ENCODE measurements around the gene ATG16L2.
"Not testable (repeated sequence)": the region's sequence is repeated elsewhere in the genome, so short reads cannot be mapped to it uniquely, and the experiment has no call there.

Gene ATG16L2

DNA sequence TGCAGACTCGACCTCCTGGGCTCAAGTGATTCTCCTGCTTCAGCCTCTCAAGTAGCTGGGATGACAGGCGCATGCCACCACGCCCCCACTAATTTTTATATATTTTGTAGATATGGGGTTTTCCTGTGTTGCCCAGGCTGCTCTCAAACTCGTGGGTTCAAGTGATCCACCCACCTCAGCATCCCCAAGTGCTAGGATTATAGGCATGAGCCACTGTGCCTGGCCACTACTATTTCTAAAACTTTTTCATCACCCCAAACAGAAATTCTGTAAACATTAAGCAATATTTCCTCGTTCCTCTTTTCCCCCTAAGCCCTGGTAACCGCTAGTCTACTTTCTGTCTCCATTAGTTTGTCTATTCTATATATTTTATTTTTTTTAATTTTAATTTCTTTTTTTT is 9.0 kb upstream of the ATG16L2 start:
- DNase-seq: no peak

DNA sequence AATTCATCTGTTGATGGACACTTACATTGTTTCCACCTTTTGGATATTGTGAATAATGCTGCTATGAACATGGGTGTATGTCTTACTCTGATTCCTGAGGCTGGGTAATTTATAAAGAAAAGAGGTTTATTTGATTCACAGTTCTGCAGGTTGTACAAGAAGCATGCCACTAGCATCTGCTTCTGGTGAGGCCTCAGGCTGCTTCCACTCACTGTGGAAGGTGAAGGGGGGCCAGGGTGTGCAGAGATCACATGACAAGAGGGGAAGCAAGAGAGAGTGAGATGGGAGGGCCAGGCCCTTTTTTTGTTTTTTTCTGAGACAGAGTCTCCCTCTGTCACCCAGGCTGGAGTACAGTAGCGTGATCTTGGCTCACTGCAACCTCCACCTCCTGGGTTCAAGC is 7.8 kb upstream of the ATG16L2 start:
- not testable (repeated sequence) for DNase-seq

DNA sequence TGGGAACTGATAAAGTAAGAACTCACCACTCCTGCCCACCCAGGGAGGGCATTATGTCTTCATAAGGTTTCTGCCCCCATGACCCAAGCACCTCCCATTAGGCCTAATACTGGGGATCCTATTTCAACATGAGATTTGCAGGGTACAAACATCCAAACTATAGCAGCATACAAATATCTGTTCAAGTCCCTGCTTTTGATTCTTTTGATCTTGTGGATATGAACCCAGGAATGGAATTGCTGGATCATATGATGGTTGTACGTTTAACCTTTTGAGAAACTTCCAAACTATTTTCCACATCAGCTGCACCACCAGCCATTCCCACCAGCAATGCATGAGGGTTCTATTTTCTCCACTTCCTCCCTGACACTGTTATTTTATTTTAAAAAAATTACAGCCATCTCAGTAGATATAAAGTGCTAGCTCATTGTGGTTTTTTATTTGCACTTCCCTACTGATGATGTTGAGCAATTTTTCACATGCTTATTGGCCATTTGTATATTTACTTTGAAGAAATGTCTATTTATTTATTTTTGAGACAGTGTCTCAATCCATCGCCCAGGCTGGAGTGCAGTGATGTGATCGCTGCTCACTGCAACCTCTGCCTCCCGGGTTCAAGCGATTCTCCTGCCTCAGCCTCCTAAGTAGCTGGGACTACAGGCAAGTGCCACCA is 7.1 kb upstream of the ATG16L2 start:
- DNase-seq: no peak

DNA sequence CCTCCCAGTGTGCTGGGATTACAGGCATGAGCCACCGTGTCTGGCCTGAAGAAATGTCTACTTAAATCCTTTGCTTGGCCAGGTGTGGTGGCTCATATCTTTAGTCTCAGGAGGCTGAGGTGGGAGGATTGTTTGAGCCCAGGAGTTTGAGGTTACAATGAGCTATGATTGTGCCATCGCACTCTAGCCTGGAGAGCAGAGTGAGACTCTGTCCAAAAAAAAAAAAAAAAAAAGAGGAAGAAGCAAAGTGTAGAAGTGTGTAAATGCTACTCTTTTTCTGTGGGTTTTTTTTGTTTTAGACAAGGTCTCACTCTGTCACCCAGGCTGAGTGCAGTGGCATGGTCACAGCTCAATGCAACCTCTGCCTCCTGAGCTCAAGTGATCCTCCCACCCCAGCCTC is 6.4 kb upstream of the ATG16L2 start:
- no peak for DNase-seq

DNA sequence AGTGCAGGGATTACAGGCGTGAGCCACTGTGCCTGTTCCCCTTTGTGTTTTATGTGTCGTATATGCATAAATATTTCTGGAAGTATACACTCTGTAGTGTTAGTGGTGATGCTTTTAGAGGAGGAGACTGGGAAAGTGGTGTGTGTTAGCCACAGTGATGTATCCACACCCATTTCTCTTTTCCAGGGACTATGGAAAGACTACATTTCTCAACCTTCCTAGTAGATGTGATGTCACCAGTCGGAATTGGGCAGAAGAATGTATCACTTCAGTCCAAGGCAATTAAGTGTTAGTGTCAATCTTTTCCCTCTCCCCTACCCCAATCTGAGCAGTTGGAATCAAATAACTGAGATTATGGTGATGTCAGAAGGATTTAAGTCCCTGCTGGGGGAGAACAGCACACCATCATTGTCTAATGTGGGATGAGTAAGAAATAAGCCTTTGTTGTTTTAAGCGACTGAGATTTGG is 5.8 kb upstream of the ATG16L2 start:
- no peak for DNase-seq

DNA sequence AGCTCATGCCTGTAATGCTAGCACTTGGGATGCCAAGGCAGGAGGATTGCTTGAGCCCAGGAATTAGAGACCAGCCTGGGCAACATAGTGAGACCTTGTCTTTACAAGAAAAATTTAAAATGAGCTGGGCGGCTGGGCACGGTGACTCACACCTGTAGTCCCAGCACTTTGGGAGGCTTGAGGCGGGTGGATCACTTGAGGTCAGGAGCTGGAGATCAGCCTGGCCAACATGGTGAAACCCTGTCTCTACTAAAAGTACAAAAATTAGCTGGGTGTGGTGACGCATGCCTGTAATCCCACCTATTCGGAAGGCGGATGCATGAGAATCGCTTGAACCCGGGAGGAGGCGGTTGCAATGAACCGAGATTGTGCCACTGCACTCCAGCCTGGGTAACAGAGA is 2.5 kb upstream of the ATG16L2 start:
- DNase-seq: not testable (repeated sequence)

DNA sequence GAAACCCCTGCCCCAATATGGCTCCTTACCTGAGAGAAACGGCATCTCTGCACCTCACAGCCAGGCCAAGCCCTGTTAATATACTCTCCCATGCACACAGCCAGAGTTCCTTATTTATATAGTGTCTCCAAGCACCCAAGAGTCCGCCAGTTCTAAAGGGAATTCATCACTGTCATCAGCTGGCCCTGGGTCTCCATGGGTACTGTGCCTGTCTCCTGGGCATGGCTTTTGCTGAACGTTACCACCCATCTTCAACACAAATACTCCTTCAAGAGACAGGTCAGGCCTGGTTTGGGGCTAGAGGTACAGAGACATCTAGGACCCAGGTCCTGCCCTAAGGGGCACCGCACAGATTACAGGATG is 1.6 kb upstream of the ATG16L2 start:
- peak; percentile 84 for DNase-seq

DNA sequence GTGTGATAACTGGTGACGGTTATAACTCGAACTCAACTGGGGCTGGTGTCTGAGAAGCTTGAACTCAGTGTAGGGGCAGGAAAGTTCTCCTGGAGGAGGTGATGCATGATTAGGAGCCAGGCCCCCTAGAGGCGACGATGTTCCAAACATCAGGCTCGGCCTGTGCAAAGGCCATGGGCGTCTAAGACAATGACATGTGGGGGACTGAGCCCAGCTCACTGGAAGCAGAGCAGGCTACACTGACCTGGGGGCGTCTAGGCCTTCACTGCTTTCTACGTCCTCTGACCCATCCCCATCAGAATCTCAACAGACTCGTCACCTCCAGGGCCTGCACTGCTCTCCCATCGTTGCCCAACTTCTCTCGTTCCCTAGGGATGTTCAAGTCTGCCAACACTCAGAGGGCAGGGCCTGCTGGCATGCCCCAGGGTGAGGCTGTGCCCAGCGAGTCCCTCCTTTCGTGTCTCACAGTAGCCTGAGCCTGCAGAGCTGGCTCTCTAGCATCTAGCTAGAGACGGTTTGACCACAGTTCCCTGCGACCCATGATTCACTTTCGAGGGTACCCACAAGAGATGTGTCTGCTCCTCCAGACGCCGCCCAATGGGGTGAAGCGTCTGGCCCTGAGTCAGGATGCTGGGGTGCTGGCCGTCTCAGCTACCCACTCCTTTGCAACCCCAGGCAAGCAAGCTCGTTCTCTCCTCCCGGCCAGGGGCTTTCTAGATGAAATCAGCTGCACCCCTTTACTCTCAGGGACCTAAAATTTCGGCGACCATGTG is 1.1 kb upstream of the ATG16L2 start:
- peak; percentile 57 for DNase-seq

DNA sequence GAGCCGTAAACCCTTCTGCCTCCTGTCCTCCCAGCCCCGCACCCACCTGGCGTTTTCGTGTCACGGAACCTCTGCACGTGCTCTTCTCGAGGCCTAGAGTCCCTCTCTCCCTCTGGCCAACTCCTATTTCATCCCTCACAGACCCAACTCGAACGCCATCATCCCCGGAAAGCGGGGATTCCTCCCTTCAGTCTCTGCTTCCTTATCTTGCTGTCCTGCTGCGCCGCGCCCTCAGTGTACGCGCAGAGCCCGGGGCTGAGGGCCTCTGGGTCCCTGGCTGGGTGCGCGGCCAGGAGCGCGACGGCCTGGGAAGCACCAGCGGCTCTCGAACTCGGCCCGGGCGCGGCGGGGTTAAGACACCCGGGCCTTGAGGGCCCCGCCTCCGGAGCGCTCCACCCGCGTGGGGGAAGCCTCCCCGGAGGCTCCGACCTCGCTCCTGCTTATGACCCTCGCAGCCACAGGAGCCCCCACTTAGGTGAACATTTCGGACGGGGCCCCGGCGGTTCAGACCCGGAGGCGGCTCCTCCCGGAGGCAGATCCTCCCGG is 398 bp upstream of the ATG16L2 start:
- DNase-seq: peak; percentile 87

DNA sequence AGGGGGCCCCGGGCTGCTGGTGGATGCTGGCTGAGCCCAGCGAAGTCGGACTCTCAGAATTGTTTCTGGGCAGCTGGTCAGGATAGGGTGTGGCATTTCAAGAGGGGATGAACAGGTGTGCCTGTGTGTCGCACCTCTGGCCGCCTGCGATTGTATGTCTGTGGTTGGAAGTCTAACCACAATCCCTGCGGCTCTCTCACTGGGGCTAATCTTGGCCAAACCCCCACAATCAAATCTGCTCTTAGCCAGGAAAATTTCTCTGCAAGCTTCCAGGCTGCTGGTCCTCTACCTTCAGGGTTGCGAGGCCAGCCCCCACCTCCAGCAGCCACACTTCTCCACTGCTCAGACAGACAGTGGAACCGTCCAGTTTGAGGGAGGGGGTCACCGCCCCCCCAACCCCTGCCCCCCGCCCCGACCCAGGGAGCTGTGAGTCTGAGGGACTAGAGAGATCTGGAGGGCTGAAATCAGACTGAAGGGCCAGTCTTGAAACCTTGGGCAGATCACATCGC is 953 bp downstream of the ATG16L2 start:
- DNase-seq: no peak

DNA sequence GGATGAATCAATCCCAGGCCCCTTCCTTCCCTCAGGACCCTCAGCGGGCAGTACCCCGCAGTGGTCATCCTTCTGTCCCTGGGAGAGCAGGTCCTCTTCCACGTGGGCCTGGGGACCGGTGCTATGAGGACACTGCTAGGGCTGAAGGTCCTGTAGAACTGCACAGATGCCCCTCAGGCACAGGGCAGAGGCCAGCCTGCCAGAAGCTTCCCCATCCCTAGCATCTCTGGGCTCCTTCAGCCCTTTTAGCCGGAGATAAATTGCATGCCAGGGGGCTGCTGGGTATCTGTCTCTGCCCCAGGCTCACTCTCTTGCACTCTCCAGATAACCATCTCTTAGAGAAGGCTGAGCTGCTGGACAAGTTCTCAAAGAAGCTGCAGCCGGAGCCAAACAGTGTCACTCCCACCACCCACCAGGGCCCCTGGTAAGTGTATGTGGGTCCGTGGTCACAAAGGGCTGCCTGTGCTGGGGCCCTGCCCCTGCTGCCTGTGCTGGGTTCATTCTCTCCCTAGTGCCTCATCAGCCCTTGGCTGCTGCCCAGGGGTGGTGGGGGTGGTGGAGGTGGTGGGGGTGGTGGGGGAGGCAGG is 2.3 kb downstream of the ATG16L2 start:
- no peak for DNase-seq

DNA sequence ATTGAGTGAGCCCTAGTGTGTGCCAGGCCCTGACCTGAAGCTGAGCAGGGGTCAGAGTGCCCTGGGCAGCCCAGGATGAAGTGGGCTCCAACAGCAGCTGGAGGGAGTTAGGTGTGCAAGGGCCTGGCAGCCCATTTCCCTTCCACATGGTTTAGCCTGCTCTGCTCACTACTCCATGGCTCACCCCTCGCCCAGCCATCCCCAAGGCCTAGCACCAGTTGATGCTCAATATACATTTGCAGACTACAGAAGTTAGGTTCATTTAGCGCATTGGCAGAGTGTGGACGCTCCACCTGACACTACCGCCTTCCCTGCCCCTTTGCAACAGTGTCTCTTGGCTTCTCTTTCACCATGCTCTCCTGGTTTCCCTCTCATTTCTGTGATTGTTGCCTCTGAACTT is 3.8 kb downstream of the ATG16L2 start:
- DNase-seq: no peak

DNA sequence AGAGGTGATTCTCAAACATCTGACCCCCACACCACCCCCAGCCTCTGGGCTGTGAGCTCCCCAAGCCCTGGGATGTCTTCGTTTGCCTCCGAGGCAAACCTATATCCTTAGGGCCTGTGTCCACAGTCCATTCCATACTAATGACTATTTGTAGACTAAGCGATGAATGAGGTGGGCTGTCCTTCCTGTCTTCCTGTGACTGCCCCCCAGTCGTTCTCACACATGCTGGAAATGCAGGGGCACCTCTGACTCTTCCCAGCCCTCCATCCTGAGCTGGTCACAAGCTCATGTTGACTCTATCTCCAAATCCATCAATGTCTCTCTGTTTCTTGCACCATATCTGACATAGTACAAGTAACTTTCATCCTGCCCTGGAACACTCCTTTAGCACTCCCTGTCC is 4.8 kb downstream of the ATG16L2 start:
- DNase-seq: no peak

DNA sequence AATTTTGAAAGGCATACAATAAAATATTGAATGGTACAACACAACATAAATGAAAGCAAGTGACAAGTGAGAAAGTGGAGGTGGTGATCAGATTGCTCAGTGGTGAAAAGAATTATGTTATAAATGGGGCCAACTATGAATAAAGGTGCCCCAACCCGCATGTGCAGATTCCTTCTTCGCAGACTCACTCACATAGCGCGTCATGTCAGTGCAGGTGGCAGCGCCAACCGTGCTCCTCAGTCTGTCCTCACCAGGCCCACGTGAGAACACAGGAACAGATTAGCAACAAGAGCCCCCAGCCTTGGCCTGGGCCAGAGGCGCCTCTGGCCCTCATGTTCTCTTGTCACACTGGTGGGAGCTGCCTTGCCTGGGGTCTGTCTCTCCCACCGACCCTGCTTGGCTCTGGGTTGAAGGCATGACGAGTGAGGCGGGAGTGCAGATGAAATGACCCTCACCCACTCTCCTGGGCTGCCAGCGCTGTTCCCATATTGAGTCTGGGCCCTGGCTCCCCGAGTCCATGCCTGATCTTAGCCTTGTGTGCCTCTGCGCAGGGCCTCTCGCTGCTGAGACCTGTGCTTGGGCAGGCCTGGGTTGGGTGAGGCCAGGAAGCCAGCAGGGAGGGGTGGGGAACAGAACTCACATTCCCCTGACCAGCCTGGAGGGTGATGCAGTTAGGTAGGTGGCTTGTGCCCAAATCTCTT is 6.4 kb downstream of the ATG16L2 start:
- DNase-seq: no peak

DNA sequence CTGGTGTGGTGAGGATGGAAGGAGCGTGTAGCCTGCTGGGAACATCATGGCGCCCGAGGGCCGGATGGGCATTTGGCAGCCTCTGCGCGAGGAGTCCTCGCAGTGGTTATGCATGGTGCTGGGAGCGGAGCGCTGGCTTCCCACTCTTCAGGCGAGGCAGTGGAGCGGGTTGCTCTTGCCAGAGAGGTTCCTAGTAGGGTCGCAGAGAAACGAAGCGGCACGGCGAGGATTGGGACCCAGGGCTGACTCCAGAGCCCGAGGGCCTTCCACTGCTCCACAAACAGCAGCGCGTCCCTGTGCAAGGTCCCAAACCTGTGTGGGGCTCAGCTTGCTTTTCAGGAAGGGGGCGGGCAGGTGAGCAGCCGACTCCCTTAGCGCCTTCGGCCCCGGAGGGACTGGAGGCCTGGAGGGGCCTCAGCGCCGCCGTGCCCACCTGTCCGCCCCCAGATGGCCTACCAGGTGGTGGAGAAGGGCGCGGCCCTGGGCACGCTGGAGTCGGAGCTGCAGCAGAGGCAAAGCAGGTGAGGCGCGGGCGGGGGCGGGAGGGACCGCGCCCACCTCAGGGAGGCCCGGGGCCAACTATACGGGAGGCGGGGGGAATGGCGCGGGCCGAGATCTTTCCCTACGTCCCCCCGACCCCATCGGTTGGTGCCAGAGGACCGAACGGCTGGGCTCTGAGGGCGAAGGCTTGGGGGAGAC is 7.2 kb downstream of the ATG16L2 start:
- DNase-seq: peak; percentile 30

DNA sequence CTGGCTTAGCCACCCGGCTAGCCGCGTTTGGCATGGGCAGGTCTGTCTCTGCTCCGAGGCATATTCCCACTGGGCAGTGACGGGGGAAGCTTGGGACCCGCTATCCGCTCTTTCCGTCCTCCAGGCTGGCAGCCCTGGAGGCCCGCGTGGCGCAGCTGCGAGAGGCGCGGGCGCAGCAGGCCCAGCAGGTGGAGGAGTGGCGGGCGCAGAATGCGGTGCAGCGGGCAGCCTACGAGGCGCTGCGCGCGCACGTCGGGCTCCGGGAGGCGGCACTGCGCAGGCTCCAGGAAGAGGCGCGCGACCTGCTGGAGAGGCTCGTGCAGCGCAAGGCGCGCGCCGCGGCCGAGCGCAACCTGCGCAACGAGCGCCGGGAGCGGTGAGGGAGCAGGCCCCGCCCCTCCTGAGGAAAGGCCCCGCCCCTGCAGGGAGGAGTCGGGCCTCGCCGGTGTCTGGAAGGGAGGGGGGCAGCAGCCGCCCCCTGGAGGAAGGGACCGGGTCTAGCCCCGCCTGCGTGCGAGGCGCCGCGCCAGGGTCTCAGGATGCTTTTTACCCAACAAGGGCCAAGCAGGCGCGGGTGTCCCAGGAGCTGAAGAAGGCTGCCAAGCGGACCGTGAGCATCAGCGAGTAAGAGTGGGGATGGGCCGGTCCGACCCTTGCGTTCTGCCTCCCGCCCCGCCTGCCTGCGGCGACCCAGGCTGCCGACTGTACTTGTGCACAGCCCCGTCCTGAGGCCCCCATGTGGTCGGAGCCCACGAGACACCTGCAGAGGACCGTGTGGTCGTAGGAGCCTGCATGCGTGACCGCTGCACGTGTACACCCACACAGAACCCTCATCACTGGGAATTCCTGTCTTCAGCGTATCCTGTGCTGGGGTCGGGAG is 7.9 kb downstream of the ATG16L2 start:
- peak; percentile 88 for DNase-seq

DNA sequence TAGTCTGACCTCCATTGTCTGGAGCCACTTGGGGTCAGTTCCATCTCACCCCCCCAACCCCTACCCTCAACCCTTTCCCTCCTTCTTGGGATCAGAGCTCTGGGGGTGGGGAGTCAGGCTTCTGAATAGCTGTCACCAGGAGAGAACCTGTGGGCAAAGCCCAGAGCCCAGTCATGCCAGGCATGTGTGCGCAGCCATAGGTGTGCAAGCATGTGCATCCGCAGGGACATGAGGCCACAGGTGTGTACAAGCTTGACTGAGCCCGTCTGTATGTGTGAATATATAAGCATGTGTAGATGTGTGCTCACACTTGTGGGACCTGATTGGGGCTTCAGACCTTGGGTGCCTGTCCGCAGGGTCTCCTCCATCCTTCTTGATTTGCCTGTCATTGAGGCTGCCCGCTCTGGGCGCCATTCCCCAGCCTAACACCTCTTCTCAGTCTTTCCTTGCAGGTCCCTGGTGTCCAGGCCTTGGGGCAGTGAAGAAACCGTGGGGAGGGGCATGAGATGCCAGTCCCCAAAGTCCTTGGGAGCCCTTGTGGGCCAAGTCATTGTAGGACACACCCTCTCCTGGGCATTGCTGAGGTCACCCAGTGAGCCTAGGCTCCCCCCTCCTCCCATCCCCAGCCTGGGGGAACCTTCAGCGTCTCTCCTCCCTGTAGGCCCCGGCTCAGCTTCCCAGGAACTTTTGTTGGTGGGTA is 9.0 kb downstream of the ATG16L2 start:
- no peak for DNase-seq

DNA sequence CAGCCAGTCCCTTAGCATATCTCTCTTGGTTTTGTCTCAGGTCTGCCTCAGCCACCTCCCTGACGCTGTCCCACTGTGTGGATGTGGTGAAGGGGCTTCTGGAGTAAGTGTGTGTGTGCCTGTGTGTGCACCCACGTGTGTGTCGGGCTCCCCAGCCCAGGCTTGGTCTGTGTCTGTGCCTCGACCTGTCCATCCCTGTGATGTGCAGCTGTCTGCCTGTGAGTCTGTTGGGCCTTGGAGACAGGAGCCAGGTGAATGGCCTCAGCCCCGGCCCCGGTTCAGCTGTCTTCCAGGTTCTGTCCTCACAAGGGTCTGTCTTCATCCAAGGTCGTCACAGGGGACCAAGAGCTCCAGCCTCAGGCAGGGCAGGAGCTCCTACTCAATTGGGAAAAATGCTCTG is 9.8 kb downstream of the ATG16L2 start:
- DNase-seq: no peak

DNA sequence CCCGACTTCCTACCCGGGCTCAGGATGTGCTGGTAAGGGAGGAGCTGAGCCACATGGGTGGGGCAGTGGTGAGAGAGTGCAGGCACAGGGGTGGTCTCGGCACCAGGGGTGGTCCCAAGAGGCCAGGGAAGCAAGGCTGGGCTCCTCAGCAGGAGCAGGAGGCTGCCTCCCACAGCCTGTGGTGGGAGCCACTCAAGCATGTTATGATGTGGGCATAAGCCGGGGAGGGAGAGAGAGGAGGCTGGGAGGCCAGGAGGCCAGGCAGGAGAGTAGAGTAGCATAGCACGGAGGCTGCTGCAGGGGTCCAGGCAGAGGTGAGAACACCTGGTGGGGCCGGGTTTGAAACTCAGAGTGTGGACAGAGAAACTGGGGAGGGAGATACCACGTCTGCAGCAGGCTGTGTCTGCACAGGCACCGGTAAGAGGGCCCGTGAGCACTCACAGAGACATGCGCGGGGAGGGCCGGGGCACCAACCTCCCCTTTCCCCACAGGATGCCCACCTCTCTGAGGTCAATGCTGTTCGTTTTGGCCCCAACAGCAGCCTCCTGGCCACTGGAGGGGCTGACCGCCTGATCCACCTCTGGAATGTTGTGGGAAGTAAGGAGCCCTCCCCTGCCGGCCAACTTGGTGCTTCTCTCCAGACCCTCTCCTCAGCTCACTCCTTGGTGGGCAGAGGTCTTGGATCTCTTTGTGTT is 10.7 kb downstream of the ATG16L2 start:
- DNase-seq: no peak

DNA sequence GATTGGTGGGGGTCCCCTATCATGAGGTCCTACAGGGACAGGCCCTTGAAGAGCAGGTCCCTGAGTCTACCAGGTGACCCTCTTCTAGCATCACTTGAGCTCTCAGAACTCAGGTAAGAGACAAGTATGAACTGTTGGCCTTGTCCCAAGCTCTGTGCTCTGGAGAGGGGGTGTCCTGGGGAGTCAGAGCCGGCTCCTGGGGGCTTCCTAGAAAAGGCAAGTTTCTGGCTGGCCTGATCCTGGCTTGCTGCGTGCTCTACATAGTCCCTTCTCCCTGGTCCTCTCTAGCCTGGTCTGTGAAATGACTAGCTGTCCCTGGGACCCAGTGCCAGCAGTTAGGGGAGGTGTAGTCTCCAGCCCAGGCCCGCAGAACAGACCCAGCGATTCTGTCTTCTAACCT is 11.4 kb downstream of the ATG16L2 start:
- no peak for DNase-seq
